Fibroblast of lung (primary cell): ENCODE results near the gene TMEM151B. TPM values are rescaled to one million over a fixed set of nuclear protein-coding genes. Genes with fewer than 3 reads are reported as not detected.
A peak's percentile ranks its signal among the peaks of the same experiment; 100 is the strongest.
"Not testable (repeated sequence)": the region's sequence is repeated elsewhere in the genome, so short reads cannot be mapped to it uniquely, and the experiment has no call there.

Experiments
- DNase-seq, 2 donors: peaks; one replicate each; pipeline versions ENCODE4 v3.0.0 to v3.0.0-alpha.2; 2010; ENCODE audit warnings: low read depth in 2 of 2
- H2AFZ ChIP-seq: 2 replicates; pipeline ENCODE4 v1.5.1; 2012; ENCODE audit warnings: low read length, control low read depth, inconsistent platforms
- H3K27ac ChIP-seq: 2 replicates; pipeline ENCODE4 v1.5.1; 2011; ENCODE audit warnings: low read length, control low read depth; ENCODE audit not compliant: insufficient read depth
- H3K27me3 ChIP-seq: 2 replicates; pipeline ENCODE4 v1.5.1; 2011; ENCODE audit warnings: mild to moderate bottlenecking, low read length; ENCODE audit not compliant: control insufficient read depth, insufficient read depth
- H3K36me3 ChIP-seq: 2 replicates; pipeline ENCODE4 v1.5.1; 2011; ENCODE audit warnings: low read length; ENCODE audit not compliant: control insufficient read depth, insufficient read depth
- H3K4me1 ChIP-seq: 2 replicates; pipeline ENCODE4 v1.5.1; 2011; ENCODE audit warnings: low read length; ENCODE audit not compliant: control insufficient read depth, insufficient read depth; ENCODE audit errors: extremely low read depth
- H3K4me2 ChIP-seq: 2 replicates; pipeline ENCODE4 v1.5.1; 2011; ENCODE audit warnings: low read length, control low read depth; ENCODE audit not compliant: insufficient read depth; ENCODE audit errors: extremely low read depth
- H3K4me3 ChIP-seq, 4 experiments: fragments of 200-600 bp in 1 of 4; sonication (generic) in 1 of 4; replicated peaks in 1 of 4; 2 replicates each; pipeline ENCODE4 v1.5.1; 2011 to 2016; ENCODE audit warnings: low read length in 4 of 4, low read depth in 3 of 4, mild to moderate bottlenecking in 3 of 4, control low read depth in 2 of 4, inconsistent platforms in 1 of 4, mixed read lengths in 1 of 4; ENCODE audit not compliant: insufficient read depth in 1 of 4; ENCODE audit errors: control extremely low read depth in 1 of 4
- H3K79me2 ChIP-seq: 2 replicates; pipeline ENCODE4 v1.5.1; 2012; ENCODE audit warnings: mild to moderate bottlenecking, low read length, inconsistent platforms; ENCODE audit not compliant: control insufficient read depth, insufficient read depth
- H3K9ac ChIP-seq: 2 replicates; pipeline ENCODE4 v1.5.1; 2011; ENCODE audit warnings: mild to moderate bottlenecking, low read length, control low read depth; ENCODE audit not compliant: insufficient read depth
- H3K9me3 ChIP-seq: 2 replicates; pipeline ENCODE4 v1.5.1; 2012; ENCODE audit warnings: low read depth, low read length; ENCODE audit not compliant: control insufficient read depth, insufficient read depth
- H4K20me1 ChIP-seq: 2 replicates; pipeline ENCODE4 v1.5.1; 2011; ENCODE audit warnings: low read length; ENCODE audit not compliant: control insufficient read depth, insufficient read depth; ENCODE audit errors: extremely low read depth
- CTCF ChIP-seq, 2 donors: IDR thresholded peaks in 1 of 2; conservative IDR thresholded peaks in 1 of 2; 1 replicate in 1 of 2; 2 replicates in 1 of 2; pipeline ENCODE4 v1.5.1; 2011 to 2012; ENCODE audit warnings: low read length in 2 of 2, control low read depth in 1 of 2, inconsistent platforms in 1 of 2, low read depth in 1 of 2, mild to moderate bottlenecking in 1 of 2
- EZH2 ChIP-seq: IDR thresholded peaks from 2 replicates; pipeline ENCODE4 v1.5.1; 2012; ENCODE audit warnings: low read length, control low read depth, mild to moderate bottlenecking; ENCODE audit errors: missing control alignments
- polyA plus RNA-seq, 2 donors: library from polyadenylated mRNA; depleted of rRNA in 1 of 2; stranded (reverse) in 1 of 2; unstranded in 1 of 2; fragments of >200 nt; gene quantifications; 2 replicates each; pipeline ENCODE4 v1.2.1, GENCODE V29; 2011 to 2012; ENCODE audit warnings: missing spikeins in 1 of 2
- total RNA-seq: library from RNA; depleted of rRNA; stranded (reverse); fragments of >200 nt; gene quantifications from 2 replicates; pipeline ENCODE4 v1.2.1, GENCODE V29; 2014

Gene TMEM151B
- total and polyA plus RNA-seq, 2 donors (not counting 1 experiment from before 2014, with no cell fraction given): under 0.01 TPM; not detected in 1

- peaks cover 11% of the 10 kb centered on the region for H3K4me1 ChIP-seq
- no peaks in the 10 kb centered on the region for H4K20me1 ChIP-seq
- TF ChIP-seq CTCF (conservative IDR thresholded peaks at IDR 0.05 in 1 of 2, IDR thresholded peaks at IDR 0.05 in 1 of 2; ENCODE audit: low read depth in 1 of 2, low read length in 2 of 2) (no peak), EZH2 (no peak)
- H3K9ac ChIP-seq: no peak overlapping the region
- H3K79me2 ChIP-seq: peaks cover 6% of the 10 kb centered on the region
- peak overlapping the region; percentile 61 to 97 (median 78) for H3K4me3 ChIP-seq
- no peak for DNase-seq
- H3K9me3 ChIP-seq: no peaks in the 10 kb centered on the region
- no peak overlapping the region for H2AFZ ChIP-seq
- H3K36me3 ChIP-seq: peaks cover 14% of the 10 kb centered on the region
- H3K27ac ChIP-seq: no peak overlapping the region
- H3K27me3 ChIP-seq: peaks cover 2% of the 10 kb centered on the region
- peak overlapping the region; percentile 94 for H3K4me2 ChIP-seq
Observed at GRCh38 chr6:44311767-44312166, 41.5 kb downstream of the TMEM151B start.

GRCh38 chr6:44312901-44313788 lies 42.9 kb downstream of the TMEM151B start, which contains the start of gene AARS2:
TSS of gene AARS2 (minus strand) at chr6:44313347. CDS start at chr6:44313323, 24 bp downstream.
- peaks cover 11% of the 10 kb centered on the region for H3K4me1 ChIP-seq
- H3K4me3 ChIP-seq: peak within 1 kb of the TSS; percentile 61 to 97 (median 78)
- no peaks in the 10 kb centered on the region for H4K20me1 ChIP-seq
- peak within 1 kb of the TSS; percentile 89 for H2AFZ ChIP-seq
- no peaks in the 10 kb centered on the region for H3K9me3 ChIP-seq
- H3K4me2 ChIP-seq: peak within 1 kb of the TSS; percentile 94
- peak within 1 kb of the TSS; percentile 63 for H3K27ac ChIP-seq
- peaks cover 11% of the 10 kb centered on the region for H3K36me3 ChIP-seq
- peaks cover 3% of the 10 kb centered on the region for H3K27me3 ChIP-seq
- TF ChIP-seq CTCF (conservative IDR thresholded peaks at IDR 0.05 in 1 of 2, IDR thresholded peaks at IDR 0.05 in 1 of 2; ENCODE audit: low read depth in 1 of 2, low read length in 2 of 2) (peak; percentile 97 to 98), EZH2 (no peak)
- peaks cover 6% of the 10 kb centered on the region for H3K79me2 ChIP-seq
- peak within 1 kb of the TSS; percentile 65 for H3K9ac ChIP-seq
- peak; percentile 79 to 87 for DNase-seq

- not testable (repeated sequence) for H4K20me1 ChIP-seq, H3K27ac ChIP-seq, H3K4me2 ChIP-seq, H3K79me2 ChIP-seq, H2AFZ ChIP-seq, H3K9ac ChIP-seq, H3K4me1 ChIP-seq, H3K4me3 ChIP-seq, DNase-seq, H3K9me3 ChIP-seq
- peaks cover 11% of the 10 kb centered on the region for H3K36me3 ChIP-seq
- peaks cover 17% of the 10 kb centered on the region for H3K27me3 ChIP-seq
Observed at GRCh38 chr6:44314657-44315056, 44.4 kb downstream of the TMEM151B start.
